Large intestine (tissue), 12 donors: Measurements from ENCODE around the gene GOLGA5. TPM values are rescaled to one million over a fixed set of nuclear protein-coding genes. Genes with fewer than 3 reads are reported as not detected.
"Not testable (repeated sequence)": the region's sequence is repeated elsewhere in the genome, so short reads cannot be mapped to it uniquely, and the experiment has no call there.

Experiments used
- DNase-seq, 2 donors: peaks; one replicate each; pipeline versions ENCODE4 v3.0.0 to v3.0.0-alpha.2; 2013
- H3K27ac ChIP-seq: one replicate; pipeline ENCODE4 v1.5.1; 2013; ENCODE audit warnings: low read length
- H3K27me3 ChIP-seq: 2 replicates; pipeline ENCODE4 v1.6.1; 2013; ENCODE audit warnings: low read length; ENCODE audit not compliant: control insufficient read depth, insufficient read depth
- H3K36me3 ChIP-seq: 2 replicates; pipeline ENCODE4 v1.6.1; 2013; ENCODE audit warnings: low read length; ENCODE audit not compliant: control insufficient read depth, insufficient read depth
- H3K4me1 ChIP-seq: one replicate; pipeline ENCODE4 v1.6.1; 2013; ENCODE audit warnings: low read length; ENCODE audit not compliant: control insufficient read depth, insufficient read depth
- H3K4me3 ChIP-seq: one replicate; pipeline ENCODE4 v1.5.1; 2013; ENCODE audit warnings: low read length
- H3K9me3 ChIP-seq: one replicate; pipeline ENCODE4 v1.6.1; 2013; ENCODE audit warnings: mild to moderate bottlenecking, low read depth, low read length, moderate library complexity; ENCODE audit not compliant: control insufficient read depth
- WGBS: methylation state at CpG from one replicate; pipeline ENCODE4 v1.1.5; 2013; ENCODE audit warnings: low lambda C conversion rate; ENCODE audit not compliant: insufficient coverage; 5-methylcytosine and 5-hydroxymethylcytosine counted together
- long read RNA-seq, 11 donors: transcript quantifications; one replicate each; lab custom pipeline, GENCODE V29; 2026
- polyA plus RNA-seq: library from polyadenylated mRNA; unstranded; fragments of 120-200 nt; gene quantifications from one replicate; pipeline ENCODE4 v1.2.1, GENCODE V29; 2013

Gene GOLGA5
- polyA plus RNA-seq, result 37.5 TPM
- long read RNA-seq, donor 1, transcript GOLGA5-201 (13 exons, 2,969 nt), result major isoform, 7 of 7 reads
- long read RNA-seq, donor 1, partial matches to known transcripts, result 0 of 7 reads
- long read RNA-seq, donor 1, other reads (novel, unspliced or antisense), result 0 of 7 reads
- long read RNA-seq, donor 2, transcript GOLGA5-201 (13 exons, 2,969 nt), result major isoform, 6 of 12 reads
- long read RNA-seq, donor 2, partial matches to known transcripts, result 6 of 12 reads
- long read RNA-seq, donor 2, other reads (novel, unspliced or antisense), result 0 of 12 reads
- long read RNA-seq, donor 3, result 0 reads
- long read RNA-seq, donor 4, result 0 reads
- long read RNA-seq, donor 5, partial matches to known transcripts, result 6 of 9 reads
- long read RNA-seq, donor 5, other reads (novel, unspliced or antisense), result 0 of 9 reads
- long read RNA-seq, donor 6, partial matches to known transcripts, result 15 of 19 reads
- long read RNA-seq, donor 6, other reads (novel, unspliced or antisense), result 0 of 19 reads
- long read RNA-seq, donor 7, partial matches to known transcripts, result 6 of 8 reads
- long read RNA-seq, donor 7, other reads (novel, unspliced or antisense), result 0 of 8 reads
- long read RNA-seq, donor 8, transcript GOLGA5-201 (13 exons, 2,969 nt), result major isoform, 10 of 35 reads
- long read RNA-seq, donor 8, partial matches to known transcripts, result 25 of 35 reads
- long read RNA-seq, donor 8, other reads (novel, unspliced or antisense), result 0 of 35 reads
- long read RNA-seq, donor 9, partial matches to known transcripts, result 13 of 16 reads
- long read RNA-seq, donor 9, other reads (novel, unspliced or antisense), result 0 of 16 reads
- long read RNA-seq, donor 10, transcript GOLGA5-201 (13 exons, 2,969 nt), result major isoform, 7 of 15 reads
- long read RNA-seq, donor 10, partial matches to known transcripts, result 8 of 15 reads
- long read RNA-seq, donor 10, other reads (novel, unspliced or antisense), result 0 of 15 reads
- long read RNA-seq, donor 11, transcript GOLGA5-201 (13 exons, 2,969 nt), result major isoform, 7 of 7 reads
- long read RNA-seq, donor 11, partial matches to known transcripts, result 0 of 7 reads
- long read RNA-seq, donor 11, other reads (novel, unspliced or antisense), result 0 of 7 reads

GRCh38 chr14:92793709-92794546 lies at the start of gene GOLGA5:
Gene GOLGA5 (plus strand): TSS chr14:92794305. CDS start chr14:92797438, 3,133 bp downstream.
- H3K9me3 ChIP-seq, result peaks cover 12% of the 10 kb centered on the region
- peaks cover 19% of the 10 kb centered on the region for H3K36me3 ChIP-seq
- H3K4me3 ChIP-seq, result peak within 1 kb of the TSS; percentile 74
- H3K27ac ChIP-seq, result peak within 1 kb of the TSS; percentile 86
- peak; percentile 99 for DNase-seq
- no peaks in the 10 kb centered on the region for H3K27me3 ChIP-seq
- no CpG with 5 or more reads among the region's 71 CpGs for WGBS
- H3K4me1 ChIP-seq, result peaks cover 11% of the 10 kb centered on the region

- no peaks in the 10 kb centered on the region for H3K27me3 ChIP-seq
- WGBS, result no CpG with 5 or more reads among the region's 16 CpGs
- H3K36me3 ChIP-seq, result peaks cover 6% of the 10 kb centered on the region
- DNase-seq, result peak in 1 of 2 donors; percentile 64
- peak overlapping the region; percentile 82 for H3K4me3 ChIP-seq
- no peaks in the 10 kb centered on the region for H3K9me3 ChIP-seq
- H3K4me1 ChIP-seq, result no peaks in the 10 kb centered on the region
- peak overlapping the region; percentile 88 for H3K27ac ChIP-seq
These were observed 46.3 kb upstream of the GOLGA5 start for GRCh38 chr14:92747701-92748258.

GRCh38 chr14:92748259-92749016 lies 45.7 kb upstream of the GOLGA5 start, which contains the start of gene LGMN:
Gene LGMN (minus strand): TSS chr14:92748627. CDS start chr14:92732786, 15,841 bp downstream.
- whole genome bisulfite sequencing, result 18% methylated on average over 1 of the region's 50 CpGs
- Histone ChIP-seq H3K36me3 (no peaks in the 10 kb centered on the region), H3K4me3 (peak within 1 kb of the TSS; percentile 82), H3K27me3 (no peaks in the 10 kb centered on the region), H3K9me3 (no peaks in the 10 kb centered on the region), H3K27ac (peak within 1 kb of the TSS; percentile 88), H3K4me1 (no peaks in the 10 kb centered on the region)
- DNase-seq, result peak; percentile 93 to 96

GRCh38 chr14:92750222-92750728 lies 43.8 kb upstream of the GOLGA5 start:
- no CpG with 5 or more reads among the region's 10 CpGs for WGBS
- not testable (repeated sequence) for H3K27ac ChIP-seq, H3K4me3 ChIP-seq, H3K27me3 ChIP-seq, H3K9me3 ChIP-seq, DNase-seq, H3K36me3 ChIP-seq, H3K4me1 ChIP-seq

- H3K9me3 ChIP-seq, result no peaks in the 10 kb centered on the region
- no peaks in the 10 kb centered on the region for H3K27me3 ChIP-seq
- no CpG with 5 or more reads among the region's 5 CpGs for WGBS
- no peaks in the 10 kb centered on the region for H3K36me3 ChIP-seq
- DNase-seq, result no peak
- no peak overlapping the region for H3K4me3 ChIP-seq
- H3K4me1 ChIP-seq, result no peaks in the 10 kb centered on the region
- no peak overlapping the region for H3K27ac ChIP-seq
These were observed 43.1 kb upstream of the GOLGA5 start for GRCh38 chr14:92750994-92751400.

- WGBS, result no CpG with 5 or more reads among the region's 4 CpGs
These were observed 42.3 kb upstream of the GOLGA5 start for GRCh38 chr14:92751819-92752218.

GRCh38 chr14:92753250-92753649 lies 40.9 kb upstream of the GOLGA5 start:
- Histone ChIP-seq H3K4me3 (no peak overlapping the region), H3K27ac (no peak overlapping the region), H3K9me3 (no peaks in the 10 kb centered on the region), H3K36me3 (no peaks in the 10 kb centered on the region), H3K4me1 (no peaks in the 10 kb centered on the region), H3K27me3 (no peaks in the 10 kb centered on the region)
- WGBS, result no CpG with 5 or more reads among the region's 5 CpGs
- DNase-seq, result no peak

More at GRCh38 chr14:92751819-92752218, 42.3 kb upstream of the GOLGA5 start:
- no peak for DNase-seq
- no peaks in the 10 kb centered on the region for H3K36me3 ChIP-seq
- H3K27me3 ChIP-seq, result no peaks in the 10 kb centered on the region
- no peak overlapping the region for H3K27ac ChIP-seq
- no peak overlapping the region for H3K4me3 ChIP-seq
- H3K4me1 ChIP-seq, result no peaks in the 10 kb centered on the region
- no peaks in the 10 kb centered on the region for H3K9me3 ChIP-seq

- DNase-seq, result peak in 1 of 2 donors; percentile 30
- 86% methylated on average over 1 of the region's 1 CpG for WGBS
- H3K36me3 ChIP-seq, result no peaks in the 10 kb centered on the region
- no peaks in the 10 kb centered on the region for H3K4me1 ChIP-seq
- H3K27ac ChIP-seq, result no peak overlapping the region
- H3K9me3 ChIP-seq, result no peaks in the 10 kb centered on the region
- H3K27me3 ChIP-seq, result no peaks in the 10 kb centered on the region
- H3K4me3 ChIP-seq, result no peak overlapping the region
These were observed 39.1 kb upstream of the GOLGA5 start for GRCh38 chr14:92754966-92755365.

- no CpG with 5 or more reads among the region's 3 CpGs for WGBS
These were observed 38.6 kb upstream of the GOLGA5 start for GRCh38 chr14:92755495-92755894.

More at GRCh38 chr14:92755495-92755894, 38.6 kb upstream of the GOLGA5 start:
- Histone ChIP-seq H3K4me1 (no peaks in the 10 kb centered on the region), H3K27ac (no peak overlapping the region), H3K4me3 (no peak overlapping the region), H3K27me3 (no peaks in the 10 kb centered on the region), H3K36me3 (no peaks in the 10 kb centered on the region), H3K9me3 (no peaks in the 10 kb centered on the region)
- peak in 1 of 2 donors; percentile 23 for DNase-seq
